Measurements from ENCODE around the gene ACAP3.
A peak's percentile ranks its signal among the peaks of the same experiment; 100 is the strongest.

The ACAP3 gene

GRCh38 chr1:1299686-1300351 lies 7.9 kb downstream of the ACAP3 start:
- no peak for DNase-seq

- DNase-seq = peak; percentile 27
These were observed 8.7 kb downstream of the ACAP3 start for GRCh38 chr1:1298861-1299685.

- DNase-seq = no peak
These were observed 9.8 kb downstream of the ACAP3 start for GRCh38 chr1:1297802-1298424.

GRCh38 chr1:1296070-1297061 lies 11.4 kb downstream of the ACAP3 start:
- no peak for DNase-seq

GRCh38 chr1:1295154-1295923 lies 12.4 kb downstream of the ACAP3 start:
- no peak for DNase-seq

GRCh38 chr1:1294250-1294890 lies 13.4 kb downstream of the ACAP3 start:
- DNase-seq = no peak

GRCh38 chr1:1293263-1294249 lies 14.2 kb downstream of the ACAP3 start:
- no peak for DNase-seq

- no peak for DNase-seq
These were observed 14.9 kb downstream of the ACAP3 start for GRCh38 chr1:1292851-1293250.

- DNase-seq = no peak
These were observed 15.3 kb downstream of the ACAP3 start for GRCh38 chr1:1292442-1292779.

- peak; percentile 65 for DNase-seq
These were observed 15.9 kb downstream of the ACAP3 start for GRCh38 chr1:1291548-1292441.

GRCh38 chr1:1291023-1291528 lies 16.7 kb downstream of the ACAP3 start:
- DNase-seq = no peak

- DNase-seq = peak; percentile 64
These were observed 17.4 kb downstream of the ACAP3 start for GRCh38 chr1:1290238-1290731.

- DNase-seq = no peak
These were observed 20.2 kb downstream of the ACAP3 start for GRCh38 chr1:1287288-1288110.

- no peak for DNase-seq
These were observed 21.1 kb downstream of the ACAP3 start for GRCh38 chr1:1286313-1287261.

- DNase-seq = no peak
These were observed 22.0 kb downstream of the ACAP3 start for GRCh38 chr1:1285611-1286311.
